Nephron (organoid): ENCODE measurements around the gene EFCAB13.

Experiments used
- H3K27ac Mint-ChIP-seq, 3 experiments: 2 replicates each; pipeline ENCODE4 v1.8.0; 2020; ENCODE audit warnings: mixed read lengths in 3 of 3, mild to moderate bottlenecking in 2 of 3, moderate library complexity in 1 of 3
- H3K27me3 Mint-ChIP-seq: 2 replicates; pipeline ENCODE4 v1.8.0; 2021; ENCODE audit warnings: low read depth, mild to moderate bottlenecking, moderate library complexity, mixed read lengths
- H3K36me3 Mint-ChIP-seq: 2 replicates; pipeline ENCODE4 v1.8.0; 2020; ENCODE audit warnings: low read depth, mixed read lengths
- H3K4me1 Mint-ChIP-seq: 2 replicates; pipeline ENCODE4 v1.8.0; 2020; ENCODE audit warnings: mixed read lengths
- H3K4me3 Mint-ChIP-seq, 3 experiments: 2 replicates each; pipeline ENCODE4 v1.8.0; 2020; ENCODE audit warnings: mild to moderate bottlenecking in 3 of 3, mixed read lengths in 3 of 3, moderate library complexity in 2 of 3
- H3K9me3 Mint-ChIP-seq: 2 replicates; pipeline ENCODE4 v1.8.0; 2020; ENCODE audit warnings: mixed read lengths
- TF ChIP-seq, protein P1 (sequence below), 3 experiments: fragments of 200-600 bp; sonication (generic); IDR thresholded peaks; one replicate each; pipeline ENCODE4 v1.5.0; 2021; ENCODE audit warnings: antibody characterized with exemption in 3 of 3; ENCODE audit not compliant: unreplicated experiment in 3 of 3

Gene EFCAB13

DNA sequence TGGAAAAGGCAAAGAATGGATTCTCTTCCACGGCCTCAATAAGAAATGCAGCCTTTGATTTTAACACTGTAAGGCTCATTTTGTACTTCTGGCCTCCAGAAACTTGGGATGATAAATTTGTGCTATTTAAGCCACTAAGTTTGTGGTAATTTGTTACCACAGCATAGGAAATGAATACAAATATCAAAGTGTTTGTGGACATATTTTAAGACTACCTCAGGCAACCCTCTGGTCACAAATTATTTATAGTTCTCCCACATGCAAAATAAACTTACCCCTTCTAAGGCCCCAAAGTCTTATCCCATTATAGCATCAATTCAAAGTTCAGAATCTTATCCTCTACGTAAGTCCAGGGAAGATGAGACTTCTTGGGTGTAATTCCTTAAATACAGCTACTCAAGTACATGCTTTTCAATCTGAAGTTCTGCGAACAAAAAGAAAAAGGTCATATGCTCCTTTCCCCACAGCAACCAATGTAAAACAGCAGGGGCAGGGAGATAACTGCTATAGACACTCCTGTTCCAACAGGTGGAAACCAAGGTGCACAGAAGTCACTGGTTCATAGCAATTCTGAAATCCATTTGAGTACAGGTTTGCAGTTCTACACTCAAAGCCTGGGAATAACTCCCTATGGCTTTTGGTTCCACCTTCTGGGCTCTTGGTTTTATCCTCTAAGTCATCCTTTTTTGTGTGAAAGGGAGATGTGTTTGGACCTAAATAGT lies 5.4 kb upstream of the EFCAB13 start:
- Mint-ChIP-seq H3K4me3 (no peak overlapping the region), H3K9me3 (peaks cover 17% of the 10 kb centered on the region), H3K4me1 (peaks cover 22% of the 10 kb centered on the region), H3K27me3 (peaks cover 4% of the 10 kb centered on the region), H3K36me3 (peaks cover 12% of the 10 kb centered on the region), H3K27ac (no peak overlapping the region)
- TF ChIP-seq, protein P1, sequence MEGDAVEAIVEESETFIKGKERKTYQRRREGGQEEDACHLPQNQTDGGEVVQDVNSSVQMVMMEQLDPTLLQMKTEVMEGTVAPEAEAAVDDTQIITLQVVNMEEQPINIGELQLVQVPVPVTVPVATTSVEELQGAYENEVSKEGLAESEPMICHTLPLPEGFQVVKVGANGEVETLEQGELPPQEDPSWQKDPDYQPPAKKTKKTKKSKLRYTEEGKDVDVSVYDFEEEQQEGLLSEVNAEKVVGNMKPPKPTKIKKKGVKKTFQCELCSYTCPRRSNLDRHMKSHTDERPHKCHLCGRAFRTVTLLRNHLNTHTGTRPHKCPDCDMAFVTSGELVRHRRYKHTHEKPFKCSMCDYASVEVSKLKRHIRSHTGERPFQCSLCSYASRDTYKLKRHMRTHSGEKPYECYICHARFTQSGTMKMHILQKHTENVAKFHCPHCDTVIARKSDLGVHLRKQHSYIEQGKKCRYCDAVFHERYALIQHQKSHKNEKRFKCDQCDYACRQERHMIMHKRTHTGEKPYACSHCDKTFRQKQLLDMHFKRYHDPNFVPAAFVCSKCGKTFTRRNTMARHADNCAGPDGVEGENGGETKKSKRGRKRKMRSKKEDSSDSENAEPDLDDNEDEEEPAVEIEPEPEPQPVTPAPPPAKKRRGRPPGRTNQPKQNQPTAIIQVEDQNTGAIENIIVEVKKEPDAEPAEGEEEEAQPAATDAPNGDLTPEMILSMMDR (IDR thresholded peaks at IDR 0.05; ENCODE audit: unreplicated experiment in 3 of 3), result no peak

DNA sequence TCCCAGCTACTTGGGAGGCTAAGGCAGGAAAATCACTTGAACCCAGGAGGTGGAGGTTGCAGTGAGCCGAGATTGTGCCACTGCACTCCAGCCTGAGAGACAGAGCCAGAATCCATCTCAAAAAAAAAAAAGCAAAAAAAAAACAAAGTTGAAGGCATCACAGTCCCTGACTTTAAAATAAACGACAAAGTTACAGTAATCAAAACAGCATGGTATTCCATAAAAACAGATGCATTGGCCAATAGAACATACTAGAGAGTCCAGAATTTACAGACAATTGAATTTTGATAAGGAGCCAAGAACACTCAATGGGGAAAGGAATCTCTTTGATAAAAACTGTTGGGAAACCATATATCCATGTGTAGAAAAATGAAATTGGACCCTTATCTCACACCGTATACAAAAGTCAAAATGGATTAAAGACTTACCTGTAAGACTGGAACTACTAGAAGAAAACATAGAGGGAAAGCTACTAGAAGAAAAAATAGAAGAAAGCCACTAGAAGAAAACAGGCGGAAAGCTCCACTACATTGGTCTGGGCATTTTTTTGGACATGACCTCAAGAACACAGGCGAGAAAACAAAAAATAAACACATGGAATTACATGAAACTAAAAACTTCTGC lies 2.8 kb upstream of the EFCAB13 start:
- Mint-ChIP-seq H3K27me3 (peaks cover 9% of the 10 kb centered on the region), H3K9me3 (peaks cover 22% of the 10 kb centered on the region), H3K4me3 (peak overlapping the region in 2 of 3 experiments; percentile 8 to 17), H3K27ac (no peak overlapping the region), H3K36me3 (peaks cover 12% of the 10 kb centered on the region), H3K4me1 (peaks cover 4% of the 10 kb centered on the region)
- TF ChIP-seq, protein P1 (IDR thresholded peaks at IDR 0.05; ENCODE audit: unreplicated experiment in 3 of 3), result no peak

DNA sequence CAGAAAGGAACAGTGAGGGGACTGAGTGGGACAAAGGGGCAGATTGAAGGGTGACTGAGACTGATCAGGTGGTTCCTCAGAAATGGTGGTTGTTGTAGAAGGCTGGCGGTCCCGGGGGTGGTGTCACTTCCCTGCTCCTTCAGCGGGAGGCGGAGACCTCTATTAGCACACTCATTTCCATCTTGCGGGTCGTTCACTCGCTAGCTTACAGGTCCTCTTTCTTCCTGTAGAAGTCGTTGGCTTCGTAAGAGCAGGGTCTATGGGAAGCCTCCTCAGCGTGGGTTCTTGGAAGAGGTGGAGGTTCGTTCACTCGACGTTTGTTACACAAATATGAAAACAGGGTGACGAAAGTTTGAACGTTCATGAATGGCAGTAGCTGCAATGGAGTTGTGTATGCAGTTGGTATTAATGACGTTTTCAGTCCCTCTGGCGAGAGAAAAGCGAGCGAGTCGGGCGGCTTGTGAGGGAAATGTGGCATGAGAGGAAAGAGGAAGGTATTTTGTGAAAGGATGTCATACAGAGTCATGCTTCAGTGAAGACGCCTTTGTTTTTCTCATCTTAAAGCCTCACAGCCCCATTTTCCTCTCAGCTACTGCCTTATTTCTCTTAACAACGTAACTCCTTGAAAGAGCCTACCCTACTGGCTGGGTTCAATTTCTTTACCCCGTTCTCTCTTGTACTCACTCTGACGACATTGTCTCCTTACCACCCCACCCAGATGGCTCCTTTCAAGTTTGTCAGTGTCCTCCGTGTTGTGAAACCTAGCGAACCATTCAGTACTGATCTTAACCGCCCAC lies 667 bp downstream of the EFCAB13 start:
- Mint-ChIP-seq H3K9me3 (peaks cover 20% of the 10 kb centered on the region), H3K36me3 (peaks cover 9% of the 10 kb centered on the region), H3K4me3 (peak overlapping the region; percentile 88 to 95 (median 93)), H3K27ac (peak overlapping the region; percentile 58 to 96 (median 78)), H3K4me1 (peaks cover 4% of the 10 kb centered on the region), H3K27me3 (peaks cover 9% of the 10 kb centered on the region)
- TF ChIP-seq, protein P1 (IDR thresholded peaks at IDR 0.05; ENCODE audit: unreplicated experiment in 3 of 3), result no peak

DNA sequence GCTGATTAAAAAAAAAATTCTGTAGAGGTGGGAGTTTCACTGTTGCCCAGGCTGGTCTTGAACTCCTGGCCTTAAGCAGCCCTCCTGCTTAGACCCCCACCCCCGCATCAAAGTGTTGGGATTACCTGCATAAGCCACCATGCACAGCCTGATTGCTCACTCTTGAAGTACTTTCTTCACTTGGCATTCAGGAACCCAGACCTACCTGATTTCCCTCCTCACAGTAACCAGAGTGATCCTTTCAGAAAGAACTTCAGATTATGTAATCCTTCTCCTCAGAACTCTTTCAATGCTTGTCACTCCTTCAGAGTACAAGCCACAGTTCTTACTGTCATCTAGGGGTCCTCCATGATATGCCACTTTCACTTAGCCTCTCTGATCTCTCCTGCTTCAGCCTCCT lies 1.4 kb downstream of the EFCAB13 start:
- H3K36me3 Mint-ChIP-seq, result peaks cover 6% of the 10 kb centered on the region
- H3K27me3 Mint-ChIP-seq, result peaks cover 9% of the 10 kb centered on the region

DNA sequence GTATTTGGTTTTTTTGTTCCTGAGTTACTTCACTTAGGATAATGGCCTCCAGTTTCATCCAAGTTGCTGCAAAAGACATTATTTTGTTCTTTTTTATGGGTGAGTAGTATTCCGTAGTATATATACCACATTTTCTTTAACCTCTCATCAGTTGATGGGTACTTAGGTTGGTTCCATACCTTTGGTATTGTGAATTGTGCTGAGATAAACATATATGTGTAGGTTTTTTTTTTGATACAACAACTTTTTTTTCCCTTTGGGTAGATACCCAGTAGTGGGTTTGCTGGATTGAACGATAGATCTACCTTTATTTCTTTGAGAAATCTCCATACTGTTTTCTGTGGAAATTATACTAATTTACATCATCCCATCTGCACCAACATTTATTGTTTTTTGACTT lies 6.8 kb downstream of the EFCAB13 start:
- peaks cover under 1% of the 10 kb centered on the region for H3K27me3 Mint-ChIP-seq
- no peak overlapping the region for H3K4me3 Mint-ChIP-seq
- TF ChIP-seq, protein P1 (IDR thresholded peaks at IDR 0.05; ENCODE audit: unreplicated experiment in 3 of 3), result no peak
- H3K27ac Mint-ChIP-seq, result no peak overlapping the region
- peaks cover 16% of the 10 kb centered on the region for H3K9me3 Mint-ChIP-seq
- peaks cover 15% of the 10 kb centered on the region for H3K36me3 Mint-ChIP-seq
- H3K4me1 Mint-ChIP-seq, result no peaks in the 10 kb centered on the region

More for the DNA sequence above, 1.4 kb downstream of the EFCAB13 start:
- peaks cover 17% of the 10 kb centered on the region for H3K9me3 Mint-ChIP-seq
- TF ChIP-seq, protein P1 (IDR thresholded peaks at IDR 0.05; ENCODE audit: unreplicated experiment in 3 of 3), result no peak
- H3K4me3 Mint-ChIP-seq, result peak overlapping the region; percentile 55 to 95 (median 93)
- H3K4me1 Mint-ChIP-seq, result peaks cover 4% of the 10 kb centered on the region
- H3K27ac Mint-ChIP-seq, result peak overlapping the region in 1 of 3 experiments; percentile 14
